Measurements from ENCODE around the gene RYR2.

GRCh38 chr1:237012788-237013383, 29.1 kb upstream of the RYR2 start:
- TF ChIP-seq CTCF (IDR thresholded peaks at IDR 0.05), result no peak
- TF ChIP-seq POLR2AphosphoS5 (IDR thresholded peaks at IDR 0.05), result peak in 2 of 3 donors; percentile 18 to 19
- no peak for TF ChIP-seq POLR2A (IDR thresholded peaks at IDR 0.05)
- TF ChIP-seq EP300 (IDR thresholded peaks at IDR 0.05; ENCODE audit: low read depth), result no peak
